ENCODE measurements around the gene KSR1. TPM values are rescaled to one million over a fixed set of nuclear protein-coding genes. Genes with fewer than 3 reads are reported as not detected.

KSR1 gene
- total RNA-seq, 2 donors from 2014 or later, result 99.9 to 142 TPM

- Histone ChIP-seq H3K27ac (peak overlapping the region; percentile 54 to 62 (median 58)), H3K27me3 (no peaks in the 10 kb centered on the region), H3K4me1 (peaks cover 50% of the 10 kb centered on the region), H3K4me3 (no peak overlapping the region), H3K9me3 (no peaks in the 10 kb centered on the region), H3K36me3 (replicated peaks in 1 of 2; ENCODE audit: insufficient read depth in 1 of 2, low read depth in 2 of 2) (peaks cover 0 to 8% of the 10 kb centered on the region in 2 donors)
- DNase-seq (no peak), ATAC-seq (no peak)
- intact Hi-C loops (cut with DNase I), result loop anchor here (10.0 kb wide), 1 partner anchor 96 kb away; no protein-coding TSS in a partner anchor
- WGBS, 2 donors, result 82 to 95% methylated on average over 6 of the region's 6 CpGs
- no peak for TF ChIP-seq POLR2A (IDR thresholded peaks at IDR 0.05)
- TF ChIP-seq, protein P1, sequence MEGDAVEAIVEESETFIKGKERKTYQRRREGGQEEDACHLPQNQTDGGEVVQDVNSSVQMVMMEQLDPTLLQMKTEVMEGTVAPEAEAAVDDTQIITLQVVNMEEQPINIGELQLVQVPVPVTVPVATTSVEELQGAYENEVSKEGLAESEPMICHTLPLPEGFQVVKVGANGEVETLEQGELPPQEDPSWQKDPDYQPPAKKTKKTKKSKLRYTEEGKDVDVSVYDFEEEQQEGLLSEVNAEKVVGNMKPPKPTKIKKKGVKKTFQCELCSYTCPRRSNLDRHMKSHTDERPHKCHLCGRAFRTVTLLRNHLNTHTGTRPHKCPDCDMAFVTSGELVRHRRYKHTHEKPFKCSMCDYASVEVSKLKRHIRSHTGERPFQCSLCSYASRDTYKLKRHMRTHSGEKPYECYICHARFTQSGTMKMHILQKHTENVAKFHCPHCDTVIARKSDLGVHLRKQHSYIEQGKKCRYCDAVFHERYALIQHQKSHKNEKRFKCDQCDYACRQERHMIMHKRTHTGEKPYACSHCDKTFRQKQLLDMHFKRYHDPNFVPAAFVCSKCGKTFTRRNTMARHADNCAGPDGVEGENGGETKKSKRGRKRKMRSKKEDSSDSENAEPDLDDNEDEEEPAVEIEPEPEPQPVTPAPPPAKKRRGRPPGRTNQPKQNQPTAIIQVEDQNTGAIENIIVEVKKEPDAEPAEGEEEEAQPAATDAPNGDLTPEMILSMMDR (IDR thresholded peaks at IDR 0.05), result no peak
Observed at GRCh38 chr17:27581016-27581415, 124.8 kb downstream of the KSR1 start.

GRCh38 chr17:27582696-27583095 lies 126.4 kb downstream of the KSR1 start:
- H3K9me3 ChIP-seq, result no peaks in the 10 kb centered on the region
- ATAC-seq (no peak), DNase-seq (no peak)
- intact Hi-C loops (cut with DNase I), result loop anchor here (10.0 kb wide), 1 partner anchor 98 kb away; no protein-coding TSS in a partner anchor
- H3K27ac ChIP-seq, result no peak overlapping the region
- no peak overlapping the region for H3K4me3 ChIP-seq
- H3K36me3 ChIP-seq (replicated peaks in 1 of 2; ENCODE audit: insufficient read depth in 1 of 2, low read depth in 2 of 2), result peaks cover 0 to 11% of the 10 kb centered on the region in 2 donors
- no peaks in the 10 kb centered on the region for H3K27me3 ChIP-seq
- TF ChIP-seq, protein P1 (IDR thresholded peaks at IDR 0.05), result no peak
- TF ChIP-seq POLR2A (IDR thresholded peaks at IDR 0.05), result no peak
- peaks cover 34% of the 10 kb centered on the region for H3K4me1 ChIP-seq
- 85 to 90% methylated on average over 16 of the region's 18 CpGs for WGBS, 2 donors

DNA sequence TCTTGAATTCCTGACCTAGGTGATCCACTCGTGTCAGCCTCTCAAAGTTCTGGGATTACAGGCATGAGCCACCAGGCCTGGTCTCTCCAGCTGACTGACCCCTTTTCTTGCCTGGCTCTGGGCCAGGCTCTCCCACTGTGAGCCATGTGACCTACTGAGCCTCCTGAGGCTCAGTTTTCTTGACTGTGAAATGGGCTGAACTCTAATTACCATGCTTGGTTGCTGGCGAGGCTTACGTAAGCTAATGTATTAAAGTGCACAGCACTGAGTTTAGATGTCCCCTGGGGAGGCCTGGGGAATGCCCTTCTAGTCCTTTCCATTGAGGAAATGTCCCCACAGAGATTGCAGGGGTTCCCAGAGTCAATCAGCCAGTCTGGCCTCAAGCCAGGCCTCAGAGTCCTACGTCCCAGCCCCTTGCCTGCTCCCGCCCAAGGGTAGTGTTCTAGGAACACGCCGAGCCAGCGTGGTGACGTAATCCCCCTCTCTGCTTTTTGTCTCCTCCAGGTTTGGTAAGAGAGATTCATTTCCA lies 129.0 kb downstream of the KSR1 start:
- no peak for DNase-seq
- H3K4me3 ChIP-seq, result no peak overlapping the region
- peaks cover 13% of the 10 kb centered on the region for H3K4me1 ChIP-seq
- ATAC-seq, result no peak
- peaks cover 0 to 14% of the 10 kb centered on the region in 2 donors for H3K36me3 ChIP-seq (replicated peaks in 1 of 2; ENCODE audit: insufficient read depth in 1 of 2, low read depth in 2 of 2)
- TF ChIP-seq, protein P1 (IDR thresholded peaks at IDR 0.05), result no peak
- no peak for TF ChIP-seq POLR2A (IDR thresholded peaks at IDR 0.05)
- no peak overlapping the region for H3K27ac ChIP-seq
- 85 to 88% methylated on average over 9 of the region's 9 CpGs for WGBS, 2 donors
- intact Hi-C loops (cut with DNase I), result loop anchor here (10.0 kb wide), 1 partner anchor 100 kb away; no protein-coding TSS in a partner anchor
- H3K27me3 ChIP-seq, result no peaks in the 10 kb centered on the region
- H3K9me3 ChIP-seq, result no peaks in the 10 kb centered on the region

DNA sequence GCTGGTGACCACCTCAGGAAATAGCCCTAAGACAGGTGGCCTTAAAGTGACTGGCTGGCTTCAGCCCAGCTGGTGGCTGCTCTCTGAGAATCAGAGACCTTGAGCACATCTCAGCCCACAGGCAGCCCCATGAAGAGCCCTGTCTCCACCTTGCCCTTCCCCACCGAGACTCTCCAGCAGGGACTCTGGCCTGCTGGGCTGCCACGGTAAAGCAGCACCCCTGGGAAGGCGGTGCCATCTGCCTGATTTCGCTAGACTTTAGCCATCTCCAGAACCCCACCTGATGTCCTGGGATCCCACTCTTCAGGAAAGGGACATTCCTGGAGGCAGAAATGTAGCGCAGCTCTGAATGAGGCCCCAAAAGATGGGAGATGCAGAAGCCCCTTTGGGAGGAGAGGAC lies 129.5 kb downstream of the KSR1 start:
- H3K4me1 ChIP-seq, result peaks cover 8% of the 10 kb centered on the region
- H3K36me3 ChIP-seq (replicated peaks in 1 of 2; ENCODE audit: insufficient read depth in 1 of 2, low read depth in 2 of 2), result peaks cover 0 to 16% of the 10 kb centered on the region in 2 donors
- ATAC-seq (no peak), DNase-seq (no peak)
- H3K27ac ChIP-seq, result peak overlapping the region in 1 of 4 donors; percentile 9
- H3K4me3 ChIP-seq, result no peak overlapping the region
- no peaks in the 10 kb centered on the region for H3K9me3 ChIP-seq
- intact Hi-C loops (cut with DNase I), result loop anchor here (10.0 kb wide), 1 partner anchor 101 kb away; no protein-coding TSS in a partner anchor
- TF ChIP-seq, protein P1 (IDR thresholded peaks at IDR 0.05), result no peak
- TF ChIP-seq POLR2A (IDR thresholded peaks at IDR 0.05), result no peak
- no peaks in the 10 kb centered on the region for H3K27me3 ChIP-seq
- 40 to 84% methylated on average over 1 to 5 of the region's 5 CpGs for WGBS, 2 donors
